Mesendoderm (in vitro differentiated cells): ENCODE data around the gene DOP1A.

Source experiments
- DNase-seq: peaks from one replicate; pipeline ENCODE4 v3.0.0; 2013
- H2AK5ac ChIP-seq: 2 replicates; pipeline ENCODE4 v1.6.1; 2013; ENCODE audit warnings: low read length, inconsistent platforms
- H2BK120ac ChIP-seq: 2 replicates; pipeline ENCODE4 v1.6.1; 2013; ENCODE audit warnings: low read depth, mild to moderate bottlenecking, low read length, moderate library complexity, mixed read lengths
- H2BK15ac ChIP-seq: replicated peaks from 2 replicates; pipeline ENCODE4 v1.6.1; 2013; ENCODE audit warnings: low read depth, mild to moderate bottlenecking, moderate library complexity
- H2BK5ac ChIP-seq: 2 replicates; pipeline ENCODE4 v1.6.1; 2013; ENCODE audit warnings: low read length, inconsistent platforms
- H3K18ac ChIP-seq: 2 replicates; pipeline ENCODE4 v1.6.1; 2013; ENCODE audit warnings: mild to moderate bottlenecking, low read length, mixed read lengths
- H3K23ac ChIP-seq: one replicate; pipeline ENCODE4 v1.6.1; 2013; ENCODE audit warnings: low read length
- H3K27ac ChIP-seq: 2 replicates; pipeline ENCODE4 v1.5.1; 2013; ENCODE audit warnings: low read depth, mild to moderate bottlenecking, inconsistent platforms, low read length, moderate library complexity
- H3K27me3 ChIP-seq: 2 replicates; pipeline ENCODE4 v1.6.1; 2013; ENCODE audit warnings: low read length, control low read depth, mild to moderate bottlenecking, inconsistent platforms; ENCODE audit not compliant: insufficient read depth, poor library complexity
- H3K36me3 ChIP-seq: 2 replicates; pipeline ENCODE4 v1.6.1; 2013; ENCODE audit warnings: low read length, inconsistent platforms; ENCODE audit not compliant: control insufficient read depth, insufficient read depth
- H3K4ac ChIP-seq: one replicate; pipeline ENCODE4 v1.6.1; 2013; ENCODE audit warnings: low read depth, mild to moderate bottlenecking, low read length, moderate library complexity
- H3K4me1 ChIP-seq: 2 replicates; pipeline ENCODE4 v1.6.1; 2013; ENCODE audit warnings: low read depth, low read length, inconsistent platforms; ENCODE audit not compliant: control insufficient read depth
- H3K4me2 ChIP-seq: 2 replicates; pipeline ENCODE4 v1.6.1; 2013; ENCODE audit warnings: low read length
- H3K4me3 ChIP-seq: 2 replicates; pipeline ENCODE4 v1.5.1; 2013; ENCODE audit warnings: mild to moderate bottlenecking, low read length
- H3K56ac ChIP-seq: one replicate; pipeline ENCODE4 v1.6.1; 2013; ENCODE audit warnings: low read length
- H3K79me1 ChIP-seq: 2 replicates; pipeline ENCODE4 v1.6.1; 2013; ENCODE audit warnings: low read length, inconsistent platforms
- H3K79me2 ChIP-seq: 2 replicates; pipeline ENCODE4 v1.6.1; 2013; ENCODE audit warnings: mild to moderate bottlenecking, low read length; ENCODE audit not compliant: control insufficient read depth, insufficient read depth
- H3K9ac ChIP-seq: 2 replicates; pipeline ENCODE4 v1.6.1; 2013; ENCODE audit warnings: low read length, inconsistent platforms
- H4K5ac ChIP-seq: one replicate; pipeline ENCODE4 v1.6.1; 2013; ENCODE audit warnings: low read length
- H4K8ac ChIP-seq: one replicate; pipeline ENCODE4 v1.6.1; 2013; ENCODE audit warnings: low read depth, mild to moderate bottlenecking, control low read depth, low read length, moderate library complexity
- WGBS: extraction: QIAGEN DNeasy Blood & Tissue Kit; methylation state at CpG from one replicate; pipeline ENCODE4 v1.1.7; 2013; ENCODE audit warnings: low lambda C conversion rate, missing lambda C conversion rate; ENCODE audit not compliant: insufficient coverage; ENCODE audit errors: extremely low coverage; 5-methylcytosine and 5-hydroxymethylcytosine counted together

The DOP1A gene

DNA sequence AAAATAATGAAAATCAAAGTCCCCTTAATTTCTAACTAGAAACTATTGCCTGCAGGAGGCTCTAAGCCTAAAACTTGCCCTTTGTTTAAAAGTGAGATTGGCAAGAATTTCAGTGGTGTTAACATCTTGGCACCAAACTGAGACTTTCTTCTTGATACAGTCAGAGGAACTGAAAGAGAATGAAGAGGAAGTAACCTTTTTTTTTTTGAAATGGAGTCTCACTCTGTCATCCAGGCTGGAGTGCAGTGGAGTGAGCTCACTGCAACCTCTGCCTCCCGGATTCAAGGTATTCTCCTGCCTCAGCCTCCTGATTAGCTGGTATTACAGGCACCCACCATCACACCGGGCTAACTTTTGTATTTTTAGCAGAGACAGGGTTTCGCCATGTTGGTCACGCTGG, 3.6 kb downstream of the DOP1A start:
- Histone ChIP-seq H2AK5ac (no peak overlapping the region), H3K27me3 (no peaks in the 10 kb centered on the region), H3K9ac (no peak overlapping the region), H4K5ac (no peak overlapping the region), H3K4me1 (no peaks in the 10 kb centered on the region), H3K4me3 (no peak overlapping the region), H4K8ac (no peak overlapping the region), H3K79me1 (peaks cover 3% of the 10 kb centered on the region), H3K79me2 (no peaks in the 10 kb centered on the region), H3K18ac (no peak overlapping the region), H2BK5ac (no peak overlapping the region), H3K27ac (no peak overlapping the region), H2BK15ac (no peak overlapping the region), H2BK120ac (no peak overlapping the region), H3K23ac (no peak overlapping the region), H3K4me2 (no peak overlapping the region), H3K36me3 (no peaks in the 10 kb centered on the region), H3K4ac (no peak overlapping the region), H3K56ac (peak overlapping the region; percentile 20)
- WGBS = no CpG with 5 or more reads among the region's 4 CpGs
- DNase-seq = peak; percentile 13

DNA sequence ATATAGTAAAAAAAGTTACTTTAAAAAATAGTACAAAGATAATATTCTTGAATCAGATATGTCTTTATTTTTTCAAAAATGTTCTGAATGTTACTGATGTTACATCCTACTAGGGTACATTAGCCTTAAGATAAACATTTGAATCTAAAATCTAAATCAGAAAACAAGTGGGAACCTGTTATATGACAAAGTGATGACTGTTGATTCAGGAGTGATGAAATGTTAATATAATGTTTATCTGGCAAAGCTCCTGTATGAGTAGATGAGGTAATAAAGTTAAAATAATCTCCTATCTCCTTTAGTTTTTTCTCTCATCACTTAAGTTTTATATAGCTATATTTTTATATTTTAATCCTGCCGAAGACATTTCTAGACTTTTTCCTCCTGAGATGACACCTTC, 4.2 kb downstream of the DOP1A start:
- no peak overlapping the region for H3K9ac ChIP-seq
- H2BK120ac ChIP-seq = no peak overlapping the region
- H3K4ac ChIP-seq = no peak overlapping the region
- H3K18ac ChIP-seq = no peak overlapping the region
- no peaks in the 10 kb centered on the region for H3K36me3 ChIP-seq
- no peaks in the 10 kb centered on the region for H3K4me1 ChIP-seq
- no CpG with 5 or more reads among the region's 1 CpG for WGBS
- no peaks in the 10 kb centered on the region for H3K79me2 ChIP-seq
- H3K56ac ChIP-seq = no peak overlapping the region
- H3K4me2 ChIP-seq = no peak overlapping the region
- no peak for DNase-seq
- H3K4me3 ChIP-seq = no peak overlapping the region
- H3K23ac ChIP-seq = no peak overlapping the region
- no peak overlapping the region for H4K5ac ChIP-seq
- H3K79me1 ChIP-seq = peaks cover 3% of the 10 kb centered on the region
- H2BK15ac ChIP-seq = no peak overlapping the region
- H2BK5ac ChIP-seq = no peak overlapping the region
- no peak overlapping the region for H4K8ac ChIP-seq
- H2AK5ac ChIP-seq = no peak overlapping the region
- no peaks in the 10 kb centered on the region for H3K27me3 ChIP-seq
- H3K27ac ChIP-seq = no peak overlapping the region

DNA sequence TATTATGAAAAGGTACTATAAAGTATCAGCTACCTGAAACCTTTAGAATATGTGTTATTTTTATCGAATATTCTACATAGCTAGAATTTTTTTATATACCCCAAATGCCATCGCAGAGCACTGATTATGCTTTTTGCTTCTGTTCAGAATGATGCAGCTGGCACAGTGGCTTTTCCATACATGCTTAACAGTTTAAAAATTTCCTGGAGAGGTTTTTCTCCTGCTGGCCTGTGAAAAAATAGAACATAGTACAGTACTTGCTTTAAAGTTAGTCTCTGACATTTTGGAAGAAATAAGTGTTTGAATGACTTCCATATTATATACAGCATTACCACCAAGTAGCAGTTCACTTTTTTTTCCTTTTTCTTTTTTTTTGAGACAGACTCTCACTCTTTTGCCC, 5.3 kb downstream of the DOP1A start:
- H4K5ac ChIP-seq = no peak overlapping the region
- no peak overlapping the region for H2BK15ac ChIP-seq
- no peak overlapping the region for H3K4ac ChIP-seq
- no peak overlapping the region for H3K27ac ChIP-seq
- H3K23ac ChIP-seq = no peak overlapping the region
- no peak overlapping the region for H3K9ac ChIP-seq
- H3K4me1 ChIP-seq = no peaks in the 10 kb centered on the region
- H2BK120ac ChIP-seq = no peak overlapping the region
- peaks cover 3% of the 10 kb centered on the region for H3K79me1 ChIP-seq
- WGBS = no CpG with 5 or more reads among the region's 2 CpGs
- H3K36me3 ChIP-seq = no peaks in the 10 kb centered on the region
- no peak for DNase-seq
- no peak overlapping the region for H4K8ac ChIP-seq
- H2AK5ac ChIP-seq = no peak overlapping the region
- H3K27me3 ChIP-seq = no peaks in the 10 kb centered on the region
- H3K79me2 ChIP-seq = no peaks in the 10 kb centered on the region
- H3K4me2 ChIP-seq = no peak overlapping the region
- no peak overlapping the region for H3K4me3 ChIP-seq
- H3K18ac ChIP-seq = no peak overlapping the region
- no peak overlapping the region for H3K56ac ChIP-seq
- H2BK5ac ChIP-seq = no peak overlapping the region

GRCh38 chr6:83073615-83074014, 6.1 kb downstream of the DOP1A start:
- Histone ChIP-seq H3K23ac (no peak overlapping the region), H3K79me2 (no peaks in the 10 kb centered on the region), H4K8ac (no peak overlapping the region), H3K4ac (no peak overlapping the region), H3K4me2 (no peak overlapping the region), H4K5ac (no peak overlapping the region), H3K4me1 (no peaks in the 10 kb centered on the region), H3K4me3 (no peak overlapping the region), H3K56ac (no peak overlapping the region), H3K27me3 (no peaks in the 10 kb centered on the region), H3K79me1 (peaks cover 3% of the 10 kb centered on the region), H3K27ac (no peak overlapping the region), H3K36me3 (no peaks in the 10 kb centered on the region), H3K9ac (no peak overlapping the region), H2BK120ac (no peak overlapping the region), H2AK5ac (no peak overlapping the region), H2BK5ac (no peak overlapping the region), H3K18ac (no peak overlapping the region), H2BK15ac (no peak overlapping the region)
- no CpG with 5 or more reads among the region's 1 CpG for WGBS
- DNase-seq = no peak

DNA sequence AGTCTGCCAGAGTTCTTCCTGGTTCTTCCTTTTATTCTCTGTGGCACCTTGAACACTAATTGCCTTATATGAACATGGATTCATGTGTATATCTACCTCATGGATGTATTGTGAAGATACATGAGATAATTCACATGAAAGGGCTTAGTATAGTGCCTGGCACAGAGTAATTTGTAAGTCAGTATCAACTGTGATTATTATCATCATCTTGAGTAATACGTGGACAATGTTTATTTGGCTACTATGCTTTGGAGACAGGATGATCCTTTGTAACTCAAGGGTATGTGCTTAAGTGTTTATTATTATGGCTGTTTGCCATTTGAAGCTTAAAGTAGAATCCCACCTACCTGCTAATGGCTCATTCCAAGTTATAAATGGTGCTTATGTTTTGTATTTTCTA, 16.0 kb downstream of the DOP1A start:
- H4K8ac ChIP-seq = no peak overlapping the region
- no peak overlapping the region for H3K4me2 ChIP-seq
- no peak overlapping the region for H3K4ac ChIP-seq
- H3K27ac ChIP-seq = no peak overlapping the region
- WGBS = no CpG with 5 or more reads among the region's 1 CpG
- no peak overlapping the region for H2BK120ac ChIP-seq
- H3K56ac ChIP-seq = no peak overlapping the region
- H3K79me2 ChIP-seq = no peaks in the 10 kb centered on the region
- no peak overlapping the region for H3K23ac ChIP-seq
- H2BK5ac ChIP-seq = no peak overlapping the region
- H3K79me1 ChIP-seq = no peaks in the 10 kb centered on the region
- no peak overlapping the region for H3K9ac ChIP-seq
- H3K18ac ChIP-seq = no peak overlapping the region
- H2BK15ac ChIP-seq = no peak overlapping the region
- H3K4me1 ChIP-seq = no peaks in the 10 kb centered on the region
- no peaks in the 10 kb centered on the region for H3K36me3 ChIP-seq
- no peaks in the 10 kb centered on the region for H3K27me3 ChIP-seq
- no peak overlapping the region for H2AK5ac ChIP-seq
- no peak for DNase-seq
- no peak overlapping the region for H3K4me3 ChIP-seq
- H4K5ac ChIP-seq = no peak overlapping the region

- no peak overlapping the region for H3K9ac ChIP-seq
- no peak overlapping the region for H2BK15ac ChIP-seq
- no peak overlapping the region for H2AK5ac ChIP-seq
- no peak overlapping the region for H4K5ac ChIP-seq
- no peak overlapping the region for H3K56ac ChIP-seq
- no peaks in the 10 kb centered on the region for H3K36me3 ChIP-seq
- H3K4me1 ChIP-seq = no peaks in the 10 kb centered on the region
- no peak overlapping the region for H2BK120ac ChIP-seq
- H3K27ac ChIP-seq = no peak overlapping the region
- no peak overlapping the region for H3K4me2 ChIP-seq
- H3K27me3 ChIP-seq = no peaks in the 10 kb centered on the region
- DNase-seq = no peak
- H3K18ac ChIP-seq = no peak overlapping the region
- WGBS = no CpG with 5 or more reads among the region's 2 CpGs
- H3K79me2 ChIP-seq = no peaks in the 10 kb centered on the region
- no peak overlapping the region for H3K4ac ChIP-seq
- no peaks in the 10 kb centered on the region for H3K79me1 ChIP-seq
- H3K4me3 ChIP-seq = no peak overlapping the region
- no peak overlapping the region for H2BK5ac ChIP-seq
- H4K8ac ChIP-seq = no peak overlapping the region
- no peak overlapping the region for H3K23ac ChIP-seq
Measured at GRCh38 chr6:83086751-83087150, 19.3 kb downstream of the DOP1A start.
